ENCODE results near the gene APOA5. TPM values are rescaled to one million over a fixed set of nuclear protein-coding genes. Genes with fewer than 3 reads are reported as not detected.

APOA5 gene
- total and polyA plus RNA-seq, 2 of the 4 experiments (the other 2 are of a cell fraction): not detected

DNA sequence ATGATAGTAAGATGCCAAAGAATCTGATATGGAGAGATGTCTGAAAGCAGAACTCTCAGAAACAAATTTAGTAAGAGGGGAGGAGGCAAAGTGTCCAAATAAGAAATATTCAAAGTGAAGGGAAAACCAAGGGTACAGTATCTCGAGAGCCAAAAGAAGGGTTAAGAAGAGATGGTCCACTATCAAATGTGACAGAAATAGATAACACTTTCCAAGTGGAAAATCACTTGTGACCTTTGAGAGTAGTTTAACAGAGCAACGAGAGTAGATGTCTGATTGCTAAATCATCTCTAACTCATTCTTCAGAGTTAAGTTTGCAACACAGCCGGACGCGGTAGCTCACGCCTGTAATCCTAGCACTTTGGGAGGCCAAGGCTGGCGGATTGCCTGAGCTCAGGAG lies 14.6 kb downstream of the APOA5 start:
- Histone ChIP-seq H3K18ac (ENCODE audit: low read depth, low read length) (no peak overlapping the region), H2AK9ac (replicated peaks; ENCODE audit: low read depth, low read length, poor library complexity) (no peak overlapping the region), H4K5ac (ENCODE audit: low read depth, low read length) (no peak overlapping the region), H4K8ac (ENCODE audit: low read depth in 2 of 2, low read length in 2 of 2) (no peak overlapping the region), H2BK20ac (ENCODE audit: low read depth, low read length) (no peak overlapping the region), H3K79me1 (ENCODE audit: low read depth in 1 of 2, low read length in 2 of 2) (peaks cover 9 to 15% of the 10 kb centered on the region in 2 experiments), H3K4me3 (ENCODE audit: insufficient read depth, low read depth, low read length) (no peak overlapping the region), H2BK15ac (ENCODE audit: low read depth, low read length) (no peak overlapping the region), H4K91ac (ENCODE audit: insufficient read depth, low read depth, low read length) (no peak overlapping the region), H3K56ac (ENCODE audit: extremely low read depth, insufficient read depth, low read length) (no peak overlapping the region), H2AFZ (replicated peaks; ENCODE audit: low read length, poor library complexity) (no peak overlapping the region), H3K9me3 (ENCODE audit: control insufficient read depth, insufficient read depth, low read length) (no peaks in the 10 kb centered on the region), H2BK120ac (ENCODE audit: low read depth, low read length) (no peak overlapping the region), H4K20me1 (ENCODE audit: insufficient read depth, low read length) (no peaks in the 10 kb centered on the region; the same call in 1 of the 2 replicates), H3K4me2 (ENCODE audit: low read depth, low read length) (no peak overlapping the region), H3K9ac (ENCODE audit: low read depth, low read length) (no peak overlapping the region), H3K36me3 (ENCODE audit: control insufficient read depth, insufficient read depth, low read length) (peaks cover 22% of the 10 kb centered on the region), H3K27ac (ENCODE audit: insufficient read depth, low read length) (no peak overlapping the region), H3K23ac (ENCODE audit: low read depth, low read length) (no peak overlapping the region), H3K14ac (replicated peaks; ENCODE audit: low read depth, low read length) (no peak overlapping the region), H3K27me3 (ENCODE audit: control insufficient read depth, insufficient read depth, low read length) (no peaks in the 10 kb centered on the region), H3K4me1 (ENCODE audit: control insufficient read depth, insufficient read depth, low read length) (no peaks in the 10 kb centered on the region; the same call in 1 of the 2 replicates), H3K9me1 (ENCODE audit: insufficient read depth, low read length) (no peaks in the 10 kb centered on the region; the same call in 1 of the 2 replicates), H3K4ac (ENCODE audit: low read depth, low read length) (no peak overlapping the region), H2AK5ac (ENCODE audit: low read depth, low read length) (no peak overlapping the region), H2BK5ac (ENCODE audit: low read depth, low read length, poor library complexity, severe bottlenecking) (no peak overlapping the region)
- ATAC-seq (ENCODE audit: low read depth) (no peak), DNase-seq (no peak)
- POLR2A ChIA-PET (ENCODE audit: unreplicated experiment): no interaction called here
- in situ Hi-C loops (cut with MboI; ENCODE audit: low sequenced_read_pairs) (no loop called here), dilution Hi-C loops (cut with HindIII; ENCODE audit: low sequenced_read_pairs, unreplicated experiment) (no loop called here), intact Hi-C loops (cut with micrococcal nuclease) (no loop called here)
- 94% methylated on average over 5 of the region's 7 CpGs; no CpG with 5 or more reads in 1 of the 2 experiments for WGBS, 2 experiments (ENCODE audit: extremely low coverage in 2 of 2, insufficient read length in 1 of 2)
- TF ChIP-seq BHLHE40 (IDR thresholded peaks at IDR 0.05; ENCODE audit: low read depth, low read length) (no peak), RCOR1 (IDR thresholded peaks at IDR 0.05; ENCODE audit: insufficient replicate concordance, low read length) (no peak), RFX5 (IDR thresholded peaks at IDR 0.05; ENCODE audit: low read depth, low read length) (no peak), CHD1 (IDR thresholded peaks at IDR 0.05; ENCODE audit: low read depth, low read length) (no peak)
- TF ChIP-seq, protein P1, sequence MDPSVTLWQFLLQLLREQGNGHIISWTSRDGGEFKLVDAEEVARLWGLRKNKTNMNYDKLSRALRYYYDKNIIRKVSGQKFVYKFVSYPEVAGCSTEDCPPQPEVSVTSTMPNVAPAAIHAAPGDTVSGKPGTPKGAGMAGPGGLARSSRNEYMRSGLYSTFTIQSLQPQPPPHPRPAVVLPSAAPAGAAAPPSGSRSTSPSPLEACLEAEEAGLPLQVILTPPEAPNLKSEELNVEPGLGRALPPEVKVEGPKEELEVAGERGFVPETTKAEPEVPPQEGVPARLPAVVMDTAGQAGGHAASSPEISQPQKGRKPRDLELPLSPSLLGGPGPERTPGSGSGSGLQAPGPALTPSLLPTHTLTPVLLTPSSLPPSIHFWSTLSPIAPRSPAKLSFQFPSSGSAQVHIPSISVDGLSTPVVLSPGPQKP (IDR thresholded peaks at IDR 0.05; ENCODE audit: borderline replicate concordance, low read depth, low read length): no peak
- no TSS peak for BruUV-seq (replicated peaks)
- CTCF ChIA-PET: no interaction called here

Measured in IMR-90 (cell line).